ENCODE results near the gene EMX1. TPM values are rescaled to one million over a fixed set of nuclear protein-coding genes. Genes with fewer than 3 reads are reported as not detected.

The EMX1 gene
- total RNA-seq, 4 donors from 2014 or later = 0.15 TPM; not detected in 3

DNA sequence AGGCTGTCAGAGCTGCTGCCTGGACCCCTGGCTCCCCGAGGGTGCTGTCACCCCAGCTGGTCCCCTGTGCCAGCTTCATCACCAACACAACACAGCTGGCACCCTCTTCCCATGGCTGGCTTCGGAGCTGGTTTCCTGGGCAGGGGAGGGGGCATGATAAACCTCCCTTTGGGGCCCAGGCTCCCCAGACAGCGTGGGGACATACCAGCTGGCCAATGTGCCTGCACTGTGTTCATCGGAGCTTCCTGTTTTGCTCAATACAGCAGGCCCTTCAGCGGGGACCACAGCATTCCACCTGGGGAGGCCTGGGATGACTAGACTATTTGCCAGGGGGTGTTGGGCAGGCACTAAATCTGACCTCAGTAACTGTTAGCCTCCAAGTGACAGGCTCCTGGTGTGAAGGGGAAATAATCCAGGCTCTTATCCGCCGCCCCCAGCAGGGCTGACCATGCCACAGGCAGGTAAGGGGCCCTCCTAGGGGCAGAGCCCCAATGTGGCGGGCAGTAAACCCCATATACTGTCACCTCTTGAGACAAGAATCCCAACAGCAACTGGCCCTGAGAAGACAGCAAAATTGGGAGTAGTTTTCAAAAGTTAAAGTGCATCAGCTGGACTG lies 44.6 kb downstream of the EMX1 start:
- no peak for TF ChIP-seq POLR2A (IDR thresholded peaks at IDR 0.05)
- TF ChIP-seq, protein P1, sequence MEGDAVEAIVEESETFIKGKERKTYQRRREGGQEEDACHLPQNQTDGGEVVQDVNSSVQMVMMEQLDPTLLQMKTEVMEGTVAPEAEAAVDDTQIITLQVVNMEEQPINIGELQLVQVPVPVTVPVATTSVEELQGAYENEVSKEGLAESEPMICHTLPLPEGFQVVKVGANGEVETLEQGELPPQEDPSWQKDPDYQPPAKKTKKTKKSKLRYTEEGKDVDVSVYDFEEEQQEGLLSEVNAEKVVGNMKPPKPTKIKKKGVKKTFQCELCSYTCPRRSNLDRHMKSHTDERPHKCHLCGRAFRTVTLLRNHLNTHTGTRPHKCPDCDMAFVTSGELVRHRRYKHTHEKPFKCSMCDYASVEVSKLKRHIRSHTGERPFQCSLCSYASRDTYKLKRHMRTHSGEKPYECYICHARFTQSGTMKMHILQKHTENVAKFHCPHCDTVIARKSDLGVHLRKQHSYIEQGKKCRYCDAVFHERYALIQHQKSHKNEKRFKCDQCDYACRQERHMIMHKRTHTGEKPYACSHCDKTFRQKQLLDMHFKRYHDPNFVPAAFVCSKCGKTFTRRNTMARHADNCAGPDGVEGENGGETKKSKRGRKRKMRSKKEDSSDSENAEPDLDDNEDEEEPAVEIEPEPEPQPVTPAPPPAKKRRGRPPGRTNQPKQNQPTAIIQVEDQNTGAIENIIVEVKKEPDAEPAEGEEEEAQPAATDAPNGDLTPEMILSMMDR (IDR thresholded peaks at IDR 0.05) = no peak
- no peak overlapping the region for H3K4me3 ChIP-seq
- WGBS, 2 donors = 93 to 100% methylated on average over 2 to 5 of the region's 8 CpGs
- no peaks in the 10 kb centered on the region for H3K27me3 ChIP-seq
- H3K36me3 ChIP-seq = no peaks in the 10 kb centered on the region
- no peak for DNase-seq
- no peak overlapping the region for H3K27ac ChIP-seq
- H3K9me3 ChIP-seq = no peaks in the 10 kb centered on the region
- intact Hi-C loops (cut with DNase I) = no loop called here
- no peaks in the 10 kb centered on the region for H3K4me1 ChIP-seq

DNA sequence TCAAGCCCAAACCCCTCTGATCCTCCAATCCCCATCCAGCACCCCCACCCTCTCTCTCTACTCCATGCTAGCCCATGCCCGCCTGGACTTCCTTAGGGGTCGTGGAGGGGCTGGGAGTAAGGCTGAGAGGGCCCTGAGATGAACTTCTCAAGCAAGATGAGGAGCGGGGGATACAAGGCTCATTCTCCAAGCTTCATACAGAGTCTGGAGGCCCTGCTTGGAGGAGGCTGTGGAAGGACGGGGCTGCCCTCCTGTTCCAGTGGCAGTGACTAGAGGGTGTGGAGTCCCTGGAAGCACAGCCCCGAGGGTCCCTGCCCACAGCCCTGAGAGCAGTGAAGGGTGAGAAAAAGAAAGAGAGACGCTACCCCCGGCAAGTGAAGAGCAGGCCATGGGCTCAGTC lies 45.6 kb downstream of the EMX1 start:
- 84 to 86% methylated on average over 2 to 5 of the region's 7 CpGs for WGBS, 2 donors
- H3K9me3 ChIP-seq = no peaks in the 10 kb centered on the region
- intact Hi-C loops (cut with DNase I) = no loop called here
- no peak overlapping the region for H3K4me3 ChIP-seq
- H3K36me3 ChIP-seq = no peaks in the 10 kb centered on the region
- no peak for DNase-seq
- H3K27me3 ChIP-seq = no peaks in the 10 kb centered on the region
- TF ChIP-seq, protein P1 (IDR thresholded peaks at IDR 0.05) = no peak
- no peak for TF ChIP-seq POLR2A (IDR thresholded peaks at IDR 0.05)
- H3K27ac ChIP-seq = no peak overlapping the region
- no peaks in the 10 kb centered on the region for H3K4me1 ChIP-seq

DNA sequence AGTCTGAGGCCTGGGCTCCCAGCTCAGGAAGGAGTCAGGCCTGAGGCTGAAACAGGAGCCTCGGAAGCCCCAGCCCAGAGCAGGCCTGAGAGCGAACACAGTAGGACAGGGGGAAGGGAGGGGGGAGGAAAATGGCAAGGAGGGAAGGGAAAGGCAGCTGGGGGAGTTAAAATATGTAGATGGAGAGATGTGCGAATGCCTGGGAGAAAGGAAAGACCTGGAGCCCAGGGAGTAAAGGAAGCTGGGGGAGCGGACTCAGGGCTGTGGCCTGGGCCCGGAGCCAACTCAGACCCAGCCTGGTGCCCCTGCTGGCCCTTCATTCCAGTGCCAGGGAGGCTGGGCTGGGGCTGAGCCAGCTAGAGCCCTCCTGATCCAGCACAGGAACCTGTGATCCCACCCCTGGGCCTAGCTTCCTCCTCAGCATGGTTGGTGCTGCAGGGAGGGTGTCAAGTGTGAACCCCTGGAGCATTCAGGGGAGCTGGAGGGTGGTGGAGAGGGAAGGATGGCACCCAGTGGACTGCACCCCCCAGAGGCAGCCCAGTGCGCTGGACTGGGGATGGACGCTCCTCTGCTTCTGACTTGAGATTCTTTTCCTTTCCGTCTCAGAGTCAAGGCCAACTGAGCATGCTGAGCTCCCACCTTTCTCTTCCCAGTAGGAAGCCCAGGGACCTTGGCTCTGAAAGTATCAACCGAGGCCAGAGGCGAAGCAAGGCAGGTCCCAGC lies 46.3 kb downstream of the EMX1 start:
- Histone ChIP-seq H3K4me1 (no peaks in the 10 kb centered on the region), H3K27ac (no peak overlapping the region), H3K27me3 (no peaks in the 10 kb centered on the region), H3K36me3 (no peaks in the 10 kb centered on the region), H3K4me3 (no peak overlapping the region), H3K9me3 (no peaks in the 10 kb centered on the region)
- intact Hi-C loops (cut with DNase I) = no loop called here
- TF ChIP-seq, protein P1 (IDR thresholded peaks at IDR 0.05) = no peak
- TF ChIP-seq POLR2A (IDR thresholded peaks at IDR 0.05) = no peak
- DNase-seq = no peak
- 82 to 86% methylated on average over 7 to 8 of the region's 10 CpGs for WGBS, 2 donors

DNA sequence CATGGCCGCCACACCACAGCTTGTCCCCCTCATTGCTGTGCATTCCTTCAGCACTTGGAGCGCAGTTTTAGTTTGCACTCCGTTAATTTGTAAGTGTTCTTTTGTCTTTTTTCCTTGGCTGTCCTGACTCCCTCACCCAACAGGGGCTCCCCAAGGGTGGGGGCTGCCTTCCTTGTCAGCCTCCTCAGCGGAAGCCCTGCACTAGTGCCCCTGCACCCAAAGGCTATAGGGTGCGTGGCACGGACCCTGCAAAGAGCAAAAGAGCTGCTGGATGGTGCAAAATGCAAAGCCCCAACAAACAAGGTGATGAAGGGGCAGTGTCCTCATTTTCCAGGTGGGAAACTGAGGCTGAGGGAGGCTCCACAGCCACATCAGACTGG lies 46.8 kb downstream of the EMX1 start:
- Histone ChIP-seq H3K27ac (no peak overlapping the region), H3K36me3 (no peaks in the 10 kb centered on the region), H3K4me1 (no peaks in the 10 kb centered on the region), H3K27me3 (no peaks in the 10 kb centered on the region), H3K4me3 (no peak overlapping the region), H3K9me3 (no peaks in the 10 kb centered on the region)
- intact Hi-C loops (cut with DNase I) = no loop called here
- WGBS, 2 donors = 82 to 96% methylated on average over 3 of the region's 6 CpGs
- TF ChIP-seq, protein P1 (IDR thresholded peaks at IDR 0.05) = no peak
- TF ChIP-seq POLR2A (IDR thresholded peaks at IDR 0.05) = no peak
- no peak for DNase-seq

DNA sequence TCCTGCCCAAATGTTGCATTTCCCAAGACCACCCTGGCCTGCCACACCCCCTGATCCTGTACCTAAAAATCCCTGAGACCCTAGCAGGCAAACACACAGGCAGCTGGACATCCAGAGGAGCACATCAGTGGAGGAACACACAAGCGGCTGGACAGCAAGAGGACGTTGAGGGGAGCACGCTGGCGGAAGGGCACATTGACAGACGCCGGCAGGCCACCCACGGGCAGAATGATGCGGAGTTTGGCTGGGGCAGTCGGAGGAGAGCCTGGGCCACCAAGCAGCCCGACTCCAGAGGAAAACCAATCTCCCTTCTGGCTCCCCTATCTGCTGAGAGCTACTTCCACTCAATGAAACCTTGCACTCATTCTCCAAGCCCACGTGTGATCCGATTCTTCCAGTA lies 47.7 kb downstream of the EMX1 start:
- H3K4me3 ChIP-seq = no peak overlapping the region
- WGBS, 2 donors = 88 to 96% methylated on average over 5 to 12 of the region's 12 CpGs
- H3K27me3 ChIP-seq = no peaks in the 10 kb centered on the region
- intact Hi-C loops (cut with DNase I) = no loop called here
- TF ChIP-seq, protein P1 (IDR thresholded peaks at IDR 0.05) = no peak
- no peak for TF ChIP-seq POLR2A (IDR thresholded peaks at IDR 0.05)
- no peaks in the 10 kb centered on the region for H3K36me3 ChIP-seq
- no peak for DNase-seq
- no peaks in the 10 kb centered on the region for H3K9me3 ChIP-seq
- H3K4me1 ChIP-seq = no peaks in the 10 kb centered on the region
- no peak overlapping the region for H3K27ac ChIP-seq

Measured in esophagus squamous epithelium (tissue), 5 donors.